AG04450 (cell line): ENCODE results near the gene TATDN2. TPM values are rescaled to one million over a fixed set of nuclear protein-coding genes. Genes with fewer than 3 reads are reported as not detected.
A peak's percentile ranks its signal among the peaks of the same experiment; 100 is the strongest.

Experiments used
- CTCF ChIA-PET: fragments of 300-600, 350-600 bp; formaldehyde crosslinking; extraction: SDS; loops from one replicate; lab custom pipeline; 2022; ENCODE audit warnings: antibody characterized with exemption, inconsistent platforms; lab: Charles Lee
- POLR2A ChIA-PET: fragments of 350-600 bp; formaldehyde crosslinking; extraction: SDS; loops from one replicate; lab custom pipeline; 2021; ENCODE audit warnings: antibody characterized with exemption, inconsistent platforms; lab: Yijun Ruan, JAX
- DNase-seq: peaks from one replicate; pipeline ENCODE4 v3.0.0-alpha.2; 2011; ENCODE audit warnings: low read depth, low spot score
- H3K27ac ChIP-seq: one replicate; pipeline ENCODE4 v1.5.1; 2012; ENCODE audit warnings: low read depth, low read length, control low read depth
- H3K27me3 ChIP-seq: one replicate; pipeline ENCODE4 v1.6.0; 2012; ENCODE audit warnings: low read length; ENCODE audit not compliant: control insufficient read depth, insufficient read depth
- H3K4me3 ChIP-seq: 2 replicates; pipeline ENCODE4 v1.5.1; 2011; ENCODE audit warnings: mild to moderate bottlenecking, low read depth, low read length, control low read depth
- H3K9me3 ChIP-seq: 2 replicates; pipeline ENCODE4 v1.5.1; 2012; ENCODE audit warnings: low read length; ENCODE audit not compliant: control insufficient read depth, insufficient read depth
- CTCF ChIP-seq: IDR thresholded peaks from 2 replicates; pipeline ENCODE4 v1.5.1; 2011; ENCODE audit warnings: low read depth, low read length, control low read depth, inconsistent platforms
- polyA plus RNA-seq: library from polyadenylated mRNA; depleted of rRNA; stranded (reverse); fragments of >200 nt; gene quantifications from 2 replicates; pipeline ENCODE4 v1.2.3, GENCODE V29; 2011

Gene TATDN2
- polyA plus RNA-seq, 1 experiment, result 17.7 TPM

DNA sequence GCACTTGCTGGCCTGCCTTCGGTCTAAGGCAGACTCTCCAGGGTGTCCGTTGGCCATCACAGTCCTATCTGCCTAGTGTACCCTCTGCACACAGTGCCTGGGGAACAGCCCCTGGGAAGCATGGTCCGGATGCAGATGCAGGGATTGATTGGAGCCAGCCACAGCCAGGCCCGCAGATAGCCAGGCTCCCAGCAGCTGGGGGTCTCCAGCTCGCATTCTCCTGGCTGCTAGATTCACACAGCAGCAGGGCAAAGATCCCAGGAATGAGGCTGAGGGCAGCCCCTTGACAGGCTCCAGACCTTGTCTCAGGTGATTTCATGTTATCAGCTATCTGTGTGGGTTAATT is 42.1 kb upstream of the TATDN2 start:
- no peak for DNase-seq
- ChIA-PET POLR2A (interaction anchor here (3.6 kb wide), 1 partner anchor 14 kb away, joined by 32 read pairs; no protein-coding TSS in a partner anchor), CTCF (no interaction called here)
- Histone ChIP-seq H3K4me3 (no peak overlapping the region), H3K27me3 (no peaks in the 10 kb centered on the region), H3K9me3 (no peaks in the 10 kb centered on the region), H3K27ac (peak overlapping the region; percentile 94)
- TF ChIP-seq CTCF, result no peak

- Histone ChIP-seq H3K4me3 (no peak overlapping the region), H3K27me3 (no peaks in the 10 kb centered on the region), H3K9me3 (no peaks in the 10 kb centered on the region; the same call in 1 of the 2 replicates), H3K27ac (peak overlapping the region; percentile 3)
- TF ChIP-seq CTCF, result no peak
- CTCF ChIA-PET, result interaction anchor here (0.6 to 3.0 kb wide), 3 partner anchors 10 to 51 kb away, joined by 3 to 14 read pairs (median 3); no protein-coding TSS in a partner anchor
- POLR2A ChIA-PET, result no interaction called here
- DNase-seq, result no peak
These were observed 35.0 kb upstream of the TATDN2 start for GRCh38 chr3:10213156-10213792.

GRCh38 chr3:10215578-10216368 is 32.5 kb upstream of the TATDN2 start:
- Histone ChIP-seq H3K4me3 (no peak overlapping the region), H3K27me3 (no peaks in the 10 kb centered on the region), H3K27ac (no peak overlapping the region), H3K9me3 (no peaks in the 10 kb centered on the region; the same call in 1 of the 2 replicates)
- DNase-seq, result no peak
- no peak for TF ChIP-seq CTCF
- CTCF ChIA-PET, result no interaction called here
- POLR2A ChIA-PET, result no interaction called here

GRCh38 chr3:10217359-10217758 is 30.9 kb upstream of the TATDN2 start:
- DNase-seq, result no peak
- Histone ChIP-seq H3K9me3 (no peaks in the 10 kb centered on the region; the same call in 1 of the 2 replicates), H3K27me3 (no peaks in the 10 kb centered on the region), H3K27ac (no peak overlapping the region), H3K4me3 (no peak overlapping the region)
- ChIA-PET CTCF (no interaction called here), POLR2A (no interaction called here)
- no peak for TF ChIP-seq CTCF

GRCh38 chr3:10219737-10220136 is 28.5 kb upstream of the TATDN2 start:
- Histone ChIP-seq H3K9me3 (no peaks in the 10 kb centered on the region; the same call in 1 of the 2 replicates), H3K4me3 (no peak overlapping the region), H3K27ac (no peak overlapping the region), H3K27me3 (no peaks in the 10 kb centered on the region)
- TF ChIP-seq CTCF, result no peak
- POLR2A ChIA-PET, result interaction anchor here (0.6 kb wide), 1 partner anchor 12 kb away, joined by 4 read pairs; no protein-coding TSS in a partner anchor
- CTCF ChIA-PET, result no interaction called here
- DNase-seq, result no peak
